ENCODE measurements around the gene SERGEF. TPM values are rescaled to one million over a fixed set of nuclear protein-coding genes. Genes with fewer than 3 reads are reported as not detected.

The SERGEF gene
- total RNA-seq, 2 donors from 2014 or later: 20.8 to 28.7 TPM

DNA sequence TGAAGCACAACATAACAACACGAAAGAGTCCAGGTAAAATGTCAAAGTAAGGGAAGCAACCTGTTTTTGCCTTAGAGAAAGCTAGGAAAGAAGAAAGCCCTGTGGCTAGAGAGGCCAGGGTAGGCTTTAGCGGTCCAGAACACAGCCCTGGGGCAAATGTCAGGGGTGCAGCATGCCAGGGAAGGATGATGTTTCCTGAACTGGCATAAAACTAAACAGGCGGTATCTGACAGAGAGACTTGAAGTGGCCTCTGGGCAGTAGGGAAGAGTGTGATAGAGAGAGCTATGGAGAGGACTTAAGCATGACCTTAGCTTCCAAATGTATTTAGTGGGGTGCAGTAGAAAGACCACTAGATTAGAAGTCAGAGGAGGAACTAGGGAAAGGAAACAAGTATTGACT is 174.7 kb downstream of the SERGEF start:
- 96% methylated on average over 3 of the region's 3 CpGs for whole genome bisulfite sequencing, 2 donors
- ATAC-seq: no peak
- no peaks in the 10 kb centered on the region for H3K27me3 ChIP-seq
- no peaks in the 10 kb centered on the region for H3K9me3 ChIP-seq
- no peak for DNase-seq
- intact Hi-C loops (cut with DNase I): no loop called here
- TF ChIP-seq POLR2A (IDR thresholded peaks at IDR 0.05): no peak
- TF ChIP-seq, protein P1, sequence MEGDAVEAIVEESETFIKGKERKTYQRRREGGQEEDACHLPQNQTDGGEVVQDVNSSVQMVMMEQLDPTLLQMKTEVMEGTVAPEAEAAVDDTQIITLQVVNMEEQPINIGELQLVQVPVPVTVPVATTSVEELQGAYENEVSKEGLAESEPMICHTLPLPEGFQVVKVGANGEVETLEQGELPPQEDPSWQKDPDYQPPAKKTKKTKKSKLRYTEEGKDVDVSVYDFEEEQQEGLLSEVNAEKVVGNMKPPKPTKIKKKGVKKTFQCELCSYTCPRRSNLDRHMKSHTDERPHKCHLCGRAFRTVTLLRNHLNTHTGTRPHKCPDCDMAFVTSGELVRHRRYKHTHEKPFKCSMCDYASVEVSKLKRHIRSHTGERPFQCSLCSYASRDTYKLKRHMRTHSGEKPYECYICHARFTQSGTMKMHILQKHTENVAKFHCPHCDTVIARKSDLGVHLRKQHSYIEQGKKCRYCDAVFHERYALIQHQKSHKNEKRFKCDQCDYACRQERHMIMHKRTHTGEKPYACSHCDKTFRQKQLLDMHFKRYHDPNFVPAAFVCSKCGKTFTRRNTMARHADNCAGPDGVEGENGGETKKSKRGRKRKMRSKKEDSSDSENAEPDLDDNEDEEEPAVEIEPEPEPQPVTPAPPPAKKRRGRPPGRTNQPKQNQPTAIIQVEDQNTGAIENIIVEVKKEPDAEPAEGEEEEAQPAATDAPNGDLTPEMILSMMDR (IDR thresholded peaks at IDR 0.05): no peak
- H3K27ac ChIP-seq: no peak overlapping the region
- no peak overlapping the region for H3K4me3 ChIP-seq
- H3K4me1 ChIP-seq: no peaks in the 10 kb centered on the region
- H3K36me3 ChIP-seq (replicated peaks in 1 of 2; ENCODE audit: insufficient read depth in 1 of 2, low read depth in 2 of 2): no peaks in the 10 kb centered on the region

DNA sequence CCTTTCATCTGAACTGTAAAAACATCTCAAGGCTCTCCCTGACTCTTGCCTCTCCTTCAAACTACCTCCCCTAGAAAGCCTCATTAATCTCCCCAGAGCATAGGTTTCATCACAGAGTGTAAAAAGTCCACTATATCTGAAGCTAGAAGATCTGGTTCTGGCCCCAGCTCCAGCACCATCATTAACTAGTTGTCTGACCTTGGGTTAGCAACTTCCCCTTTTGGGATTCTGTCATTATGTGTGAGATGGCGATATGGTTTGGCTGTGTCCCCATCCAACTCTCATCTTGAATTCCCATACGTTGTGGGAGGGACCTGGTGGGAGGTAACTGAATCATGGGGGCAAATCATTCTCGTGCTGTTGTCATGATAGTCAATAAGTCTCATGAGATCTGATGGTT is 181.0 kb downstream of the SERGEF start:
- WGBS, 2 donors: 89 to 98% methylated on average over 3 of the region's 3 CpGs
- TF ChIP-seq, protein P1 (IDR thresholded peaks at IDR 0.05): no peak
- no peak for TF ChIP-seq POLR2A (IDR thresholded peaks at IDR 0.05)

DNA sequence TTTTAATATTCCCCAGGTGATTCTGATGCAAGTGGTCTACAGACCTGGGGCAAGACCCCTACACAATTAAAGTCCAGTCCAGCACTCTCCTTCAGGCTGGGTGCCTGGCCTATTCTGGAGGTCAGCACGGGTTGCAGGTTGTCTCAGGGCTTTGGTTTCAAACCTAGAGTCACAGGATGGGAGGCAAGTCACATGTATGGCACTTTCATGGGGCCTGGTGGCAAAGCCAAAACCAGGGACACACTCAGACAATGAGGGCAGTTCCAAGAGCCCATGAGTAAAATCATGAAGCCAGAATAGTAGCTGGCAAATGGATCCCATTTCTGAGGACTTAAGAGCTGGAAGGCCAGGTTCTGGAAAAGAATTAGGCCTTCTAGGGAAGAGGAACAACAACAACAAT is 181.6 kb downstream of the SERGEF start:
- TF ChIP-seq, protein P1 (IDR thresholded peaks at IDR 0.05): no peak
- no peak for TF ChIP-seq POLR2A (IDR thresholded peaks at IDR 0.05)
- Histone ChIP-seq H3K4me3 (no peak overlapping the region), H3K9me3 (no peaks in the 10 kb centered on the region), H3K27me3 (no peaks in the 10 kb centered on the region), H3K4me1 (no peaks in the 10 kb centered on the region), H3K27ac (no peak overlapping the region), H3K36me3 (replicated peaks in 1 of 2; ENCODE audit: insufficient read depth in 1 of 2, low read depth in 2 of 2) (no peaks in the 10 kb centered on the region)
- intact Hi-C loops (cut with DNase I): no loop called here
- DNase-seq (no peak), ATAC-seq (no peak)
- WGBS, 2 donors: 93 to 100% methylated on average over 1 of the region's 1 CpG

More for the DNA sequence above, 181.0 kb downstream of the SERGEF start:
- Histone ChIP-seq H3K36me3 (replicated peaks in 1 of 2; ENCODE audit: insufficient read depth in 1 of 2, low read depth in 2 of 2) (no peaks in the 10 kb centered on the region), H3K27me3 (no peaks in the 10 kb centered on the region), H3K9me3 (no peaks in the 10 kb centered on the region), H3K27ac (no peak overlapping the region), H3K4me3 (no peak overlapping the region), H3K4me1 (no peaks in the 10 kb centered on the region)
- ATAC-seq (no peak), DNase-seq (no peak)
- intact Hi-C loops (cut with DNase I): no loop called here

DNA sequence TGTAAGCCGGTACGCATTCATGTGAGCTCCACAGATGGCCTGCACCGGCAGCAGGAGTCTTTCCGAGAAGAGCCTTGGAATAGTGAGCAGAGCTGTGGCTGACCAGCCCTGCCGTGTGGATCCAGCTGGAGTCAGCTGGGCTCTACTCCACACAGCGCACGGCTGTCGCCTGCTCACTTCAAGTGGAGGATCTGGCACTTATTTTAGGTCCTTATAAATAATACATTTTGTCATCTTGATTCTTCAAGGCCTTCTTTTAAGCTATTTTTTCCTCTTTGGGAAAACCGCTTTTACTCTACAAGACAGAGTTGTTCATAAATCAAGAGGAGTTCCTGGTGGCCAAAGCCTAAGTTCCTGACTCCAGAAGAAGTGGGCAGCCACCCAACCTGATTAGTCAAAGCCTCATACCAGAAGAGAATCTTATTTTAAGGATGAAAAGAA is 184.5 kb downstream of the SERGEF start:
- Histone ChIP-seq H3K4me3 (no peak overlapping the region), H3K9me3 (no peaks in the 10 kb centered on the region), H3K27ac (no peak overlapping the region), H3K27me3 (no peaks in the 10 kb centered on the region), H3K4me1 (no peaks in the 10 kb centered on the region), H3K36me3 (replicated peaks in 1 of 2; ENCODE audit: insufficient read depth in 1 of 2, low read depth in 2 of 2) (no peaks in the 10 kb centered on the region)
- TF ChIP-seq, protein P1 (IDR thresholded peaks at IDR 0.05): no peak
- no peak for TF ChIP-seq POLR2A (IDR thresholded peaks at IDR 0.05)
- intact Hi-C loops (cut with DNase I): no loop called here
- WGBS, 2 donors: 80 to 84% methylated on average over 9 of the region's 9 CpGs
- DNase-seq: peak in 3 of 4 donors; percentile 22 to 47 (median 26)
- ATAC-seq: no peak

DNA sequence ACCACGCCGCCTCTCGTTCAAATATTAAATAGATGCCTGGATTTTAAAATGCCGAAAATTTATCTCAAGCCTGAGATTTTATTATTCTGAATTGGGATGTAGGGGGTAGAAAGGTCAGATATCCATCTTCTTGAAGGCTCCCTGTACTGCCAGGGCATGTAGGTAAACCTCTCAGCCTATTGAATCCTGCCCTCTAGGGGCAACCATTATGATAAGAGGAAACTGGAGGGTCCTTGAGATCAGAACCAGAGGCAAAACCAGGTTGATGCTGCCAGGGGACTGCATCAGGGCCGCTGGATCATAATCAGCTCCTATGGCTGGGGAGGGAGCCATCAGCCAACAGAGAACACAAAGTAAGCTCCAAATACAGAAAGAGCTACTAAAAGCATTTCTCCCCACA is 185.8 kb downstream of the SERGEF start:
- ATAC-seq: no peak
- H3K27me3 ChIP-seq: no peaks in the 10 kb centered on the region

More for the DNA sequence above, 185.8 kb downstream of the SERGEF start:
- WGBS, 2 donors: 91 to 92% methylated on average over 5 of the region's 5 CpGs
- TF ChIP-seq, protein P1 (IDR thresholded peaks at IDR 0.05): no peak
- TF ChIP-seq POLR2A (IDR thresholded peaks at IDR 0.05): no peak
- Histone ChIP-seq H3K36me3 (replicated peaks in 1 of 2; ENCODE audit: insufficient read depth in 1 of 2, low read depth in 2 of 2) (no peaks in the 10 kb centered on the region), H3K4me3 (no peak overlapping the region), H3K27ac (no peak overlapping the region), H3K9me3 (no peaks in the 10 kb centered on the region), H3K4me1 (no peaks in the 10 kb centered on the region)
- no peak for DNase-seq
- intact Hi-C loops (cut with DNase I): no loop called here

Data from body of pancreas (tissue), 4 donors.